Nephron progenitor cell (in vitro differentiated cells): Measurements from ENCODE around the gene CLEC16A.

Experiments used
- DNase-seq: peaks from one replicate; pipeline ENCODE4 v3.0.0; 2021
- H3K27ac Mint-ChIP-seq: 2 replicates; pipeline ENCODE4 v1.8.0; 2021; ENCODE audit warnings: mild to moderate bottlenecking, moderate library complexity, mixed read lengths
- H3K27me3 Mint-ChIP-seq: 2 replicates; pipeline ENCODE4 v1.8.0; 2021; ENCODE audit warnings: mild to moderate bottlenecking, low read depth, mixed read lengths; ENCODE audit not compliant: poor library complexity
- H3K36me3 Mint-ChIP-seq: 2 replicates; pipeline ENCODE4 v1.8.0; 2021; ENCODE audit warnings: low read depth, mixed read lengths
- H3K4me1 Mint-ChIP-seq: 2 replicates; pipeline ENCODE4 v1.8.0; 2021; ENCODE audit warnings: mixed read lengths
- H3K4me3 Mint-ChIP-seq: 2 replicates; pipeline ENCODE4 v1.8.0; 2021; ENCODE audit warnings: mild to moderate bottlenecking, moderate library complexity, mixed read lengths
- H3K9me3 Mint-ChIP-seq: 2 replicates; pipeline ENCODE4 v1.8.0; 2021; ENCODE audit warnings: mild to moderate bottlenecking, moderate library complexity, mixed read lengths
- TF ChIP-seq, protein P1 (sequence below): fragments of 200-600 bp; sonication (generic); IDR thresholded peaks from 2 replicates; pipeline ENCODE4 v1.5.0; 2021; ENCODE audit warnings: antibody characterized with exemption

CLEC16A gene

GRCh38 chr16:11126399-11127054 is 182.2 kb downstream of the CLEC16A start:
- Mint-ChIP-seq H3K9me3 (no peaks in the 10 kb centered on the region), H3K4me1 (peaks cover 68% of the 10 kb centered on the region), H3K27me3 (no peaks in the 10 kb centered on the region), H3K36me3 (peaks cover 32% of the 10 kb centered on the region), H3K4me3 (no peak overlapping the region), H3K27ac (peak overlapping the region; percentile 55)
- no peak for DNase-seq
- TF ChIP-seq, protein P1, sequence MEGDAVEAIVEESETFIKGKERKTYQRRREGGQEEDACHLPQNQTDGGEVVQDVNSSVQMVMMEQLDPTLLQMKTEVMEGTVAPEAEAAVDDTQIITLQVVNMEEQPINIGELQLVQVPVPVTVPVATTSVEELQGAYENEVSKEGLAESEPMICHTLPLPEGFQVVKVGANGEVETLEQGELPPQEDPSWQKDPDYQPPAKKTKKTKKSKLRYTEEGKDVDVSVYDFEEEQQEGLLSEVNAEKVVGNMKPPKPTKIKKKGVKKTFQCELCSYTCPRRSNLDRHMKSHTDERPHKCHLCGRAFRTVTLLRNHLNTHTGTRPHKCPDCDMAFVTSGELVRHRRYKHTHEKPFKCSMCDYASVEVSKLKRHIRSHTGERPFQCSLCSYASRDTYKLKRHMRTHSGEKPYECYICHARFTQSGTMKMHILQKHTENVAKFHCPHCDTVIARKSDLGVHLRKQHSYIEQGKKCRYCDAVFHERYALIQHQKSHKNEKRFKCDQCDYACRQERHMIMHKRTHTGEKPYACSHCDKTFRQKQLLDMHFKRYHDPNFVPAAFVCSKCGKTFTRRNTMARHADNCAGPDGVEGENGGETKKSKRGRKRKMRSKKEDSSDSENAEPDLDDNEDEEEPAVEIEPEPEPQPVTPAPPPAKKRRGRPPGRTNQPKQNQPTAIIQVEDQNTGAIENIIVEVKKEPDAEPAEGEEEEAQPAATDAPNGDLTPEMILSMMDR = no peak

DNA sequence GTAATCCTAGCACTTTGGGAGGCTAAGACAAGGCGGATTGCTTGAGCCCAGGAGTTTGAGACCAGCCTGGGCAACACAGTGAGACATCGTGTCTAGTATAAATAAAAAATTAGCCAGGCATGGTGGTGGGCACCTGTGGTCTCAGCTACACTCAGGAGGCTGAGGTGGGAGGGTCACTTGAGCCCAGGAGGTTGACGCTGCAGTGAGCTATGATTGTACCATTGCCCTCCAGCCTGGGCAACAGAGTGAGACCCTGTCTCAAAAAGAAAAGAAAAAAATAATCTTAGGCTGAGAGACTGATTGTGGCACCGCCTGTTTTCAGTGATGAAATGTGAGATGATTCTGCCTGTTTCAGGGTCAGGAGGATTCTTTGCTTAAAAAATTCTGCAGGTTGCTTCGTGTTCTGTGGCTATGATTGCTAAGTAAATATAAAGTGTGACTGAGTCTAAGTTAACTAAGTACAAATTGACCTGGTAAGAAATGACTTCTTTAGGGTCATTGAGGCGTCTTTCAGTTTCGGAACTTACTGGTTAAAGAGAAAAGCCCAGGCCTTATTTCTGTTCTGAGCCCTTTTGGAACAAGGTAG is 183.3 kb downstream of the CLEC16A start:
- H3K9me3 Mint-ChIP-seq = no peaks in the 10 kb centered on the region
- no peak overlapping the region for H3K4me3 Mint-ChIP-seq
- H3K27me3 Mint-ChIP-seq = peaks cover 2% of the 10 kb centered on the region
- no peak overlapping the region for H3K27ac Mint-ChIP-seq
- H3K4me1 Mint-ChIP-seq = peaks cover 70% of the 10 kb centered on the region
- TF ChIP-seq, protein P1 = no peak
- peaks cover 25% of the 10 kb centered on the region for H3K36me3 Mint-ChIP-seq
- DNase-seq = no peak

DNA sequence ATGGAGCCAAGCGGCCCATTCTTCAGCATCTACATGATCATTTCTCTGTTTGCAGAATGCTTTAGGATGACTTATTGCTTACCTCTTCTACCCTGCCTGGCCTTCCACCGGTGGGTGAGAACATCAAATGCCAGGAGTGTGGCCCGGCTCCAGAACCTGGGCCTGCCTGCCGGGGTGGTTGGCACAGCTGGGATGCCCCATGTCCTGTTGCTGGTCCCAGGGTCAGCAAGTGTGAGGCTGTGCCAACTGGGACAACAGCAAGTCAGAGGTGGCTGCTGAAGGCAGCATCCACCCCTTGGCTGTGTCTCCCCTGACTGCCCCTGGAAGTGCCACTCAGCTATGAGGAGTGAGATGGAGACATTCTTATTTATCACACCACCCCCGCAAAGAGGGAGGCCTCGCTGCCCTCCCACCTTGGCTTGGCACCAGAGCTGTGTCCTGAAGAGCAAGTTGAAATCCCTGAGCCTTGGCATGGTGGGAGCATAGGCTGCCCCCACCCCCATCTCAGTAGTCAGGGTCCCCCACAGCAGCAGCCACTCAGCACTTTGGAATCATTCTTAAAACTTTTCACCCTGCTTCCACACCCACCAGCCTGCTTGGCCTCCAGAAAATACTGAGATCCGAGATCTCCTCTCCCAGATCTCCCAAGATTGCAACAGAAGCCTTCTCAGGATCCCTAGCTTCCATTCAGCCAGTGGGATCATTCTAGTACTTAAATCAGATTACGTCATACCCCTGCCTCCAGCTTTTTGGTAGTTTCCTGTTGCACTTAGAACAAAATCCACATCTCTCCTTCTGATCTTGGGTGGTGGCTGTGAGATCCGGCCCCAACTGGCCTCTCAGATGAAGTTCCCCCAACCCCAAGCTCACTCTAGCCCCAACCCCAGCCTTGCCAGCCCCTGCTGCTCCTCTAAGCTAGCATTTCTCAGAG is 184.1 kb downstream of the CLEC16A start:
- Mint-ChIP-seq H3K27me3 (peaks cover 3% of the 10 kb centered on the region), H3K9me3 (no peaks in the 10 kb centered on the region), H3K4me3 (no peak overlapping the region), H3K27ac (peak overlapping the region; percentile 56), H3K36me3 (peaks cover 23% of the 10 kb centered on the region), H3K4me1 (peaks cover 77% of the 10 kb centered on the region)
- TF ChIP-seq, protein P1 = no peak
- DNase-seq = no peak

DNA sequence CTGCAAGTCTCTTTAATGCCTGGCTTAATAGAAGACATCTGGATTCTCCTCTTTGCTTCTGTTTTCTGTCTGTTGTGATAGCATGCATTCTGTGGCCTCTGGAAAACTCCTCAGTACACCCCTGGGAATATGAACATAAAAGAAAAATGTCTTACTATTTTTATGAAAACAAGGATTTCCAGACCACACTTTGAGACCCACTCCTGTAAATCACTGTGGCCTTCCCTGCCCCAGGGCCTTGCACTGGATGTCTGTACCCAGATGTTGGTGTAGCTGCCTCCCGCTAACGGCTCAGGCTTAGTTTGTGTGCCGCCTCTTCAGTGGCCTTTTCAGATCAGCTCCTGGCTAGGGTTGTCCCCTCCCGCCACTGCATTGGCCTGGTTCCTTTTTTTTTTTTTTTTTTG is 185.0 kb downstream of the CLEC16A start:
- peaks cover 85% of the 10 kb centered on the region for H3K4me1 Mint-ChIP-seq
- no peak overlapping the region for H3K4me3 Mint-ChIP-seq
- no peak for DNase-seq

GRCh38 chr16:11130978-11131665 is 186.8 kb downstream of the CLEC16A start:
- Mint-ChIP-seq H3K27me3 (peaks cover 11% of the 10 kb centered on the region), H3K4me1 (peaks cover 85% of the 10 kb centered on the region), H3K4me3 (peak overlapping the region; percentile 6), H3K36me3 (peaks cover 5% of the 10 kb centered on the region), H3K9me3 (no peaks in the 10 kb centered on the region), H3K27ac (no peak overlapping the region)
- TF ChIP-seq, protein P1 = no peak
- DNase-seq = no peak

More for the DNA sequence above, 185.0 kb downstream of the CLEC16A start:
- Mint-ChIP-seq H3K27ac (no peak overlapping the region), H3K36me3 (peaks cover 14% of the 10 kb centered on the region), H3K9me3 (no peaks in the 10 kb centered on the region), H3K27me3 (peaks cover 6% of the 10 kb centered on the region)
- TF ChIP-seq, protein P1 = no peak
